AG04450 (cell line): ENCODE results near the gene PRRT4. TPM values are rescaled to one million over a fixed set of nuclear protein-coding genes. Genes with fewer than 3 reads are reported as not detected.
A peak's percentile ranks its signal among the peaks of the same experiment; 100 is the strongest.

Source experiments
- CTCF ChIA-PET: fragments of 300-600, 350-600 bp; formaldehyde crosslinking; extraction: SDS; loops from one replicate; lab custom pipeline; 2022; ENCODE audit warnings: antibody characterized with exemption, inconsistent platforms; lab: Charles Lee
- POLR2A ChIA-PET: fragments of 350-600 bp; formaldehyde crosslinking; extraction: SDS; loops from one replicate; lab custom pipeline; 2021; ENCODE audit warnings: antibody characterized with exemption, inconsistent platforms; lab: Yijun Ruan, JAX
- DNase-seq: peaks from one replicate; pipeline ENCODE4 v3.0.0-alpha.2; 2011; ENCODE audit warnings: low read depth, low spot score
- H3K27ac ChIP-seq: one replicate; pipeline ENCODE4 v1.5.1; 2012; ENCODE audit warnings: low read depth, low read length, control low read depth
- H3K27me3 ChIP-seq: one replicate; pipeline ENCODE4 v1.6.0; 2012; ENCODE audit warnings: low read length; ENCODE audit not compliant: control insufficient read depth, insufficient read depth
- H3K4me3 ChIP-seq: 2 replicates; pipeline ENCODE4 v1.5.1; 2011; ENCODE audit warnings: mild to moderate bottlenecking, low read depth, low read length, control low read depth
- H3K9me3 ChIP-seq: 2 replicates; pipeline ENCODE4 v1.5.1; 2012; ENCODE audit warnings: low read length; ENCODE audit not compliant: control insufficient read depth, insufficient read depth
- CTCF ChIP-seq: IDR thresholded peaks from 2 replicates; pipeline ENCODE4 v1.5.1; 2011; ENCODE audit warnings: low read depth, low read length, control low read depth, inconsistent platforms
- polyA plus RNA-seq: library from polyadenylated mRNA; depleted of rRNA; stranded (reverse); fragments of >200 nt; gene quantifications from 2 replicates; pipeline ENCODE4 v1.2.3, GENCODE V29; 2011

Gene PRRT4
- polyA plus RNA-seq, 1 experiment, result not detected

- POLR2A ChIA-PET, result no interaction called here
- DNase-seq, result no peak
These were observed 37.8 kb downstream of the PRRT4 start for GRCh38 chr7:128323459-128324367.

DNA sequence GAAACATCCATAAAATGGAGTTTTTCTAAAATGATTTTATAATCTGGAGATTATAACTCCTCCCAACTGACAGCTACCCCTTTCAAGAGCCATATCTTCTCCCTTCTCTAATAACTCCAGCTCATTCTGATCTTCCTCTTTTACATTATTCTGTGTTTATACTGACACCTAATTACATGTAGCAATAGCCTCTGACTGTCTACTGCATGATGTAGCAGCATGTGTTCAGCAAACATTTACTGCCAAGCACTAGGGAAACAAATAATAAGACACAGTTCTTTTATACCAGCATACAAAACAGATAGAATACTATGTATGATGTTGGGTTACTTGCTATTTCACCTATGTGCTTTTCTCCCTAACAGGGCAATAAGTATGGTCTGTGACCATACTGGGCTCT is 38.5 kb downstream of the PRRT4 start:
- Histone ChIP-seq H3K9me3 (no peaks in the 10 kb centered on the region), H3K27ac (no peak overlapping the region), H3K27me3 (no peaks in the 10 kb centered on the region), H3K4me3 (no peak overlapping the region)
- CTCF ChIA-PET, result interaction anchor here (0.7 to 2.7 kb wide), 12 partner anchors 10 to 1520 kb away, joined by 3 to 12 read pairs (median 6); partner anchors contain the start of gene RBM28
- no peak for TF ChIP-seq CTCF
- POLR2A ChIA-PET, result no interaction called here
- DNase-seq, result no peak

More at GRCh38 chr7:128323459-128324367, 37.8 kb downstream of the PRRT4 start:
- Histone ChIP-seq H3K27ac (no peak overlapping the region), H3K27me3 (no peaks in the 10 kb centered on the region), H3K9me3 (no peaks in the 10 kb centered on the region), H3K4me3 (no peak overlapping the region)
- no peak for TF ChIP-seq CTCF
- CTCF ChIA-PET, result interaction anchor here (2.5 to 2.7 kb wide), 2 partner anchors 11 to 114 kb away, joined by 11 to 12 read pairs; no protein-coding TSS in a partner anchor

GRCh38 chr7:128322040-128322643 is 39.3 kb downstream of the PRRT4 start:
- CTCF ChIA-PET, result interaction anchor here (0.6 to 2.7 kb wide), 20 partner anchors 9 to 1519 kb away, joined by 3 to 12 read pairs (median 4); partner anchors contain the start of gene RBM28
- peak; percentile 51 for TF ChIP-seq CTCF
- no peak overlapping the region for H3K27ac ChIP-seq
- no peak overlapping the region for H3K4me3 ChIP-seq
- no peak for DNase-seq
- POLR2A ChIA-PET, result no interaction called here
- H3K9me3 ChIP-seq, result no peaks in the 10 kb centered on the region
- no peaks in the 10 kb centered on the region for H3K27me3 ChIP-seq

DNA sequence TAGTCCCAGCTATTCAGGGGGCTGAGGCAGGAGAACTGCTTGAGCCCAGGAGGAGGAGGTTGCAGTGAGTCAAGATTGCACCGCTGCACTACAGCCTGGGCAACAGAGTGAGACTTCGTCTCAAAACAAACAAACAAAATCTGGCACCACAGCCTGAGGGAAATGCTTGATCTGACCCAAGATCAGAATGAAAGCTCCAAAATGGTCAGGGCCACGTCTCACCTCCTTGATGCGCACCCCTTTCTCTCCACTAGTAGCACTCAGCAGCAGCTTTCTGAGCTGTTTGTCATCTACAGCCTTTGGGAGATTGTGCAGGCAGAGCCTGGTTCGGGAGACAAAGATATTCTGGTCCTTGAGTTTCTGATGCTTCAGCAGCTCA is 40.5 kb downstream of the PRRT4 start:
- DNase-seq, result no peak
- no peak overlapping the region for H3K4me3 ChIP-seq
- CTCF ChIA-PET, result interaction anchor here (0.5 to 2.7 kb wide), 7 partner anchors 10 to 647 kb away, joined by 3 to 11 read pairs (median 4); no protein-coding TSS in a partner anchor
- H3K27ac ChIP-seq, result no peak overlapping the region
- H3K9me3 ChIP-seq, result no peaks in the 10 kb centered on the region
- H3K27me3 ChIP-seq, result no peaks in the 10 kb centered on the region
- TF ChIP-seq CTCF, result no peak
- POLR2A ChIA-PET, result no interaction called here
